Heart left ventricle (tissue), 16 donors: Measurements from ENCODE around the gene PLA2G3. TPM values are rescaled to one million over a fixed set of nuclear protein-coding genes. Genes with fewer than 3 reads are reported as not detected.

Source experiments
- ATAC-seq, 4 donors: fragments of 200-7000 bp; cut with Tn5 transposase; one replicate each; pipeline ENCODE4 v1.9.1; 2020 to 2022; ENCODE audit warnings: moderate library complexity in 4 of 4, mild to moderate bottlenecking in 3 of 4, moderate number of reproducible peaks in 1 of 4
- DNase-seq, 5 donors: peaks; one replicate each; pipeline ENCODE4 v3.0.0-alpha.2; 2020
- H3K27ac ChIP-seq, 12 donors: fragments of 200-600 bp; sonication (generic) in 4 of 12; one replicate each; pipeline versions ENCODE4 v1.5.0 to v1.8.0; 2016 to 2022; ENCODE audit warnings: mild to moderate bottlenecking in 2 of 12
- H3K27me3 ChIP-seq, 9 donors: fragments of 200-600 bp; sonication (generic) in 2 of 9; one replicate each; pipeline versions ENCODE4 v1.5.1 to v1.8.0; 2016 to 2022; ENCODE audit warnings: mild to moderate bottlenecking in 3 of 9
- H3K36me3 ChIP-seq, 9 donors: fragments of 200-600 bp; sonication (generic) in 2 of 9; one replicate each; pipeline versions ENCODE4 v1.5.0 to v1.8.0; 2018 to 2022; ENCODE audit warnings: mild to moderate bottlenecking in 2 of 9
- H3K4me1 ChIP-seq, 12 donors: fragments of 200-600 bp; sonication (generic) in 4 of 12; one replicate each; pipeline versions ENCODE4 v1.5.0 to v1.8.0; 2016 to 2022; ENCODE audit warnings: mild to moderate bottlenecking in 3 of 12
- H3K4me3 ChIP-seq, 12 donors: fragments of 200-600 bp; sonication (generic) in 4 of 12; one replicate each; pipeline versions ENCODE4 v1.5.0 to v1.8.0; 2017 to 2022; ENCODE audit warnings: mild to moderate bottlenecking in 9 of 12, moderate library complexity in 4 of 12
- H3K9me3 ChIP-seq, 12 donors: fragments of 200-600 bp; sonication (generic) in 4 of 12; one replicate each; pipeline versions ENCODE4 v1.5.0 to v1.8.0; 2016 to 2022; ENCODE audit warnings: mild to moderate bottlenecking in 1 of 12
- POLR2A ChIP-seq, 2 donors: fragments of 450-650 bp; IDR thresholded peaks; one replicate each; pipeline ENCODE4 v1.6.1; 2017; ENCODE audit warnings: antibody characterized with exemption in 2 of 2, mild to moderate bottlenecking in 2 of 2, moderate library complexity in 2 of 2
- WGBS, 4 donors: extraction: QIAGEN DNeasy Blood & Tissue Kit in 2 of 4; methylation state at CpG; one replicate each; pipeline versions ENCODE4 v1.1.5 to v1.1.7; 2013 to 2018; 5-methylcytosine and 5-hydroxymethylcytosine counted together
- intact Hi-C, 10 donors: fragments of 100-400 bp; cut with DNase I; formaldehyde crosslinking; loops; one replicate each; pipeline versions ENCODE4 v1.11.1 to v1.14.2; 2022
- polyA plus RNA-seq, 2 donors: library from polyadenylated mRNA; stranded (reverse); fragments of 200-250 nt; gene quantifications; one replicate each; pipeline ENCODE4 v1.2.3, GENCODE V29; 2013
- total RNA-seq, 9 donors: library from RNA; depleted of rRNA in 2 of 9; stranded (reverse); fragments of >200 nt in 2 of 9; fragmentation: NEBNext Ultra II Directional in 3 of 9; extraction: Animal tissue kit (Norgen Biotek cat#: 25700) in 3 of 9; gene quantifications; one replicate each; pipeline versions ENCODE4 v1.1.0 to v1.2.4, GENCODE V29; 2016 to 2023
- TF ChIP-seq, protein P1 (sequence below), 12 donors: fragments of 200-600 bp; sonication (generic) in 4 of 12; IDR thresholded peaks; one replicate each; pipeline versions ENCODE4 v1.5.0 to v1.8.0; 2018 to 2022; ENCODE audit warnings: antibody characterized with exemption in 12 of 12, mild to moderate bottlenecking in 5 of 12
- donor health status: ischemic (EF 13 %, LVEDD 7.1; RV severe dilation, severe dysfunction).
- donor health status: healthy with polysubstance abuse.
- donor health status: DM: no; HTN: yes; CAD: no.
- donor health status: DM: no; HTN: no; CAD: no.
- donor health status: ischemic (EF 25% LVEDD 6.9; RV normal size, moderate dysfunction).
- donor health status: ischemic (EF 25% LVEDD 5.7; RV mildly dilated, moderate dysfunction).
- donor health status: healthy.
- donor health status: DM: yes; HTN: yes; CAD: no.
- donor health status: ischemic (EF 35%, LVEDD 5.7; RV mildly dilated, moderate dysfunction).
- donor health status: nonischemic (EF 11% LVEDD 7.7; RV severe dilation, severe dysfunction).
- donor health status: DM: yes; HTN: yes; CAD: no.
- donor health status: PGD.
- donor health status: ischemic (EF 29% LVEDD 5.4; RV normal size, mild dysfunction).
- donor health status: nonischemic (EF 23%, LVEDD 6.1; RV moderate dilation, normal function).

Gene PLA2G3
- total and polyA plus RNA-seq, 11 donors = not detected

DNA sequence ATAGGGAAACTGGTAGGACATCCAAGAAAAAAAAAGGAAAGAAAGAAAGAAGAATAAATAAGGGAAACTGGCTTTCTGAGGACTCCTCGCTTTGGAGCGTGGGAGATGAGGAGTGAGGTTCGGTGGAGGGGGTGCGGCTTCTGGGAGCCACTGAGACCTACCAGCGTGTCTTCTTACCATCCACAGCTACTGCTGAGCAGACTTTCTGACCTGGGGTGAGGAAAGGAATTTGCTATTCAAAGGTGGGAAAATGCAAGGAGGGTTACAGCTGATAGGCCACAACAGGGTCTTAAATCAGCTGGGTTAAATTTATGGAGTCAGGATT lies 32.5 kb downstream of the PLA2G3 start:
- H3K36me3 ChIP-seq = peaks cover 0 to 26% (median 24%) of the 10 kb centered on the region in 9 donors
- intact Hi-C loops = loop anchor here in 9 of 10 donors (1.0 to 10.0 kb wide), 10 partner anchors 39 to 167 kb away; no protein-coding TSS in a partner anchor
- H3K27me3 ChIP-seq = no peaks in the 10 kb centered on the region
- no peaks in the 10 kb centered on the region for H3K9me3 ChIP-seq
- H3K4me1 ChIP-seq = peaks cover 0 to 40% (median 19%) of the 10 kb centered on the region in 12 donors
- H3K4me3 ChIP-seq = peak overlapping the region in 11 of 12 donors; percentile 25 to 95 (median 71)
- DNase-seq (no peak), ATAC-seq (peak; percentile 1 to 14 (median 8))
- TF ChIP-seq, protein P1, sequence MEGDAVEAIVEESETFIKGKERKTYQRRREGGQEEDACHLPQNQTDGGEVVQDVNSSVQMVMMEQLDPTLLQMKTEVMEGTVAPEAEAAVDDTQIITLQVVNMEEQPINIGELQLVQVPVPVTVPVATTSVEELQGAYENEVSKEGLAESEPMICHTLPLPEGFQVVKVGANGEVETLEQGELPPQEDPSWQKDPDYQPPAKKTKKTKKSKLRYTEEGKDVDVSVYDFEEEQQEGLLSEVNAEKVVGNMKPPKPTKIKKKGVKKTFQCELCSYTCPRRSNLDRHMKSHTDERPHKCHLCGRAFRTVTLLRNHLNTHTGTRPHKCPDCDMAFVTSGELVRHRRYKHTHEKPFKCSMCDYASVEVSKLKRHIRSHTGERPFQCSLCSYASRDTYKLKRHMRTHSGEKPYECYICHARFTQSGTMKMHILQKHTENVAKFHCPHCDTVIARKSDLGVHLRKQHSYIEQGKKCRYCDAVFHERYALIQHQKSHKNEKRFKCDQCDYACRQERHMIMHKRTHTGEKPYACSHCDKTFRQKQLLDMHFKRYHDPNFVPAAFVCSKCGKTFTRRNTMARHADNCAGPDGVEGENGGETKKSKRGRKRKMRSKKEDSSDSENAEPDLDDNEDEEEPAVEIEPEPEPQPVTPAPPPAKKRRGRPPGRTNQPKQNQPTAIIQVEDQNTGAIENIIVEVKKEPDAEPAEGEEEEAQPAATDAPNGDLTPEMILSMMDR (IDR thresholded peaks at IDR 0.05) = peak in 3 of 12 donors; percentile 3 to 36 (median 4)
- no peak for TF ChIP-seq POLR2A (IDR thresholded peaks at IDR 0.05)
- WGBS, 4 donors = 1 to 2% (median 1%) methylated on average over 5 of the region's 5 CpGs
- peak overlapping the region; percentile 31 to 99 (median 92) for H3K27ac ChIP-seq

DNA sequence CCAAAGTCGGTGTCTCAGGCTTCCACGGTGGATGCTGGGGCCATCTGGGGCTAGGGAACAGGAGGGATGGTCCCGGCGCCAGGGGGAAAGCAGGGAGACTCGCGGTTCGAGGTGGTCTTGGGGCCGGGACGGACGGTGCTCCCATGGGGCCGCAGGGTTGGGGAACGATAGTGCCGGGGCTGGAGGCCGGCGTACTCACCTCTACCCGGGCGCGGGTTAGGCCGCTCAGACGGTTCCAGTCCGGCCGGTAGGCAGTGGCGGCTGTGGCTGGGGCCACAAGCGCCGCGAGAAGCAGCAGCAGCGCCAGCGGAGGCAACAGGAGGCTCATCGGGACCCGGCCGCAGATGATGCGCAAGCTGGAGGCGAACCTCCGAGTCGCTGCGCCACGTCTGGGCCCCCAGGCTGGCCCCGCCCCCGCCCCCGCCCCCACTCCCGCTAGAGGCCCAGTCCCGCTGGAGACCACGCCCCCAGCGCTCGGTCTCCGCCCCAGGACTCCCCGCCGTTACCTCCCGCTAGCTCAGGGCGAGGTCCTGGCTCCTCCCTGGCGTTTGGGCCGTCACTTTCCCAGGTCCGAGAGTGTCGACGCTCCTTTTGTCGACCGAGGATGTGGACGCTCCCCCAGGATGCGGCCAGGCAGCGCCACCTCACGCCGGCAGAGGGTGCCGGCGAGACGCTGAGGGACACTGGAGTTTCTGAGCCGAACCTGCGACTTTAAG lies 33.0 kb downstream of the PLA2G3 start, which contains the start of gene SELENOM:
Gene SELENOM, minus strand, starts transcription at position 391 of the 716 bp plus-strand sequence. Its CDS starts 63 bp downstream, at position 328.
- H3K4me3 ChIP-seq = peak within 1 kb of the TSS; percentile 56 to 95 (median 74)
- H3K27ac ChIP-seq = peak within 1 kb of the TSS; percentile 88 to 99 (median 93)
- peaks cover 0 to 31% (median 29%) of the 10 kb centered on the region in 9 donors for H3K36me3 ChIP-seq
- intact Hi-C loops = loop anchor here in 9 of 10 donors (1.0 to 10.0 kb wide), 10 partner anchors 40 to 167 kb away; no protein-coding TSS in a partner anchor
- no peaks in the 10 kb centered on the region for H3K27me3 ChIP-seq
- TF ChIP-seq POLR2A (IDR thresholded peaks at IDR 0.05) = peak in 1 of 2 donors; percentile 83
- TF ChIP-seq, protein P1 (IDR thresholded peaks at IDR 0.05) = peak; percentile 88 to 99 (median 96)
- peak; percentile 97 to 98 (median 97) for DNase-seq
- H3K4me1 ChIP-seq = peaks cover 0 to 45% (median 20%) of the 10 kb centered on the region in 12 donors
- ATAC-seq = peak; percentile 92 to 95 (median 94)
- 5 to 10% (median 6%) methylated on average over 47 to 67 of the region's 67 CpGs for WGBS, 4 donors
- no peaks in the 10 kb centered on the region for H3K9me3 ChIP-seq

DNA sequence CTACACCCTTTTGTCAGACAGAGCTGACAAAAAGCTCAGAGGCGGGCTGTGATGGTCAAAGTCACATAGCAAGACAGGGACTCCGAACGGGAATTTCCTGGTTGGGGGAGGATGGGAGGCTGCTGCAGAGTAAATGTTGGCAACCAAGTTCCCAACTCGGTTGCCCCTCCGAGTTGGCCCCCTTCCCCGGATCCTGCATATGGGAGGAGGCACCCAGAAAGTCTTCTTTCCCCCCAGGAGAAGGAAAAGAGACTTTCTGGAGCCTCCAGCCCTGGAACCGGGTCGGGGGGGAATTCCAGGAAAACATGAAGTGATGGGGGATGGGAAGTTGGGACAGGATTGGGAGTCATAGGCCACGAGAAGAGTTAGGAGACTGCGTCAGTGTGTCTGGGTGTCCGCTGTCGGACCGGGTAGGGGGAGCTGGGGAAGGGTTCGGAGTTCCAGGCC lies 33.6 kb downstream of the PLA2G3 start:
- WGBS, 4 donors = 35 to 49% (median 40%) methylated on average over 14 of the region's 14 CpGs
- peak overlapping the region; percentile 88 to 99 (median 93) for H3K27ac ChIP-seq
- no peaks in the 10 kb centered on the region for H3K9me3 ChIP-seq
- DNase-seq (peak in 4 of 5 donors; percentile 21 to 52 (median 40)), ATAC-seq (peak; percentile 6 to 22 (median 12))
- no peak for TF ChIP-seq POLR2A (IDR thresholded peaks at IDR 0.05)
- TF ChIP-seq, protein P1 (IDR thresholded peaks at IDR 0.05) = no peak
- H3K4me1 ChIP-seq = peaks cover 0 to 51% (median 24%) of the 10 kb centered on the region in 12 donors
- intact Hi-C loops = loop anchor here in 9 of 10 donors (1.0 to 10.0 kb wide), 10 partner anchors 41 to 168 kb away; no protein-coding TSS in a partner anchor
- peak overlapping the region; percentile 56 to 95 (median 74) for H3K4me3 ChIP-seq
- H3K36me3 ChIP-seq = peaks cover 0 to 37% (median 35%) of the 10 kb centered on the region in 9 donors
- no peaks in the 10 kb centered on the region for H3K27me3 ChIP-seq
